DMS 273 (cell line): Measurements from ENCODE around the gene OVOL3.

Experiments used
- DNase-seq: peaks from one replicate; lab custom pipeline; 2025; ENCODE audit not compliant: unreplicated experiment; lab: John Stamatoyannopoulos, UW

OVOL3 gene

GRCh38 chr19:36160821-36161596, 50.1 kb downstream of the OVOL3 start:
- no peak for DNase-seq
